Activated CD4-positive, alpha-beta memory T cell treated with anti-CD3 and anti-CD28 coated beads, Interleukin-2, amount 10 ng/mL, durations not matched to agents 7 days and 5 days (primary cell): Measurements from ENCODE around the gene RNU1-1. TPM values are rescaled to one million over a fixed set of nuclear protein-coding genes. Genes with fewer than 3 reads are reported as not detected.
"Not testable (repeated sequence)": the region's sequence is repeated elsewhere in the genome, so short reads cannot be mapped to it uniquely, and the experiment has no call there.

Experiments used
- CTCF ChIA-PET: fragments of 350-600 bp; sonication (Branson Sonifier 250); formaldehyde crosslinking; loops from one replicate; lab custom pipeline; 2021; ENCODE audit warnings: antibody characterized with exemption, inconsistent platforms; lab: Charles Lee
- POLR2A ChIA-PET: fragments of 350-600 bp; sonication (Branson Sonifier 250); formaldehyde crosslinking; loops from one replicate; lab custom pipeline; 2021; ENCODE audit warnings: antibody characterized with exemption; lab: Charles Lee
- DNase-seq: peaks from one replicate; pipeline ENCODE4 v3.0.0-alpha.2; 2020
- H3K27ac Mint-ChIP-seq: one replicate; pipeline ENCODE4 v1.8.0; 2021; ENCODE audit warnings: mild to moderate bottlenecking, mixed read lengths
- H3K27me3 Mint-ChIP-seq: one replicate; pipeline ENCODE4 v1.8.0; 2021; ENCODE audit warnings: mixed read lengths
- H3K36me3 Mint-ChIP-seq: one replicate; pipeline ENCODE4 v1.8.0; 2021; ENCODE audit warnings: low read depth, mixed read lengths
- H3K4me1 Mint-ChIP-seq: one replicate; pipeline ENCODE4 v1.8.0; 2021; ENCODE audit warnings: mixed read lengths
- H3K4me3 Mint-ChIP-seq: one replicate; pipeline ENCODE4 v1.8.0; 2021; ENCODE audit warnings: mild to moderate bottlenecking, mixed read lengths
- H3K9me3 Mint-ChIP-seq: one replicate; pipeline ENCODE4 v1.8.0; 2021; ENCODE audit warnings: mixed read lengths
- total RNA-seq, 2 experiments: library from RNA; stranded (reverse); gene quantifications; one replicate each; pipeline ENCODE4 v1.2.3, GENCODE V29; 2021

The RNU1-1 gene
- total RNA-seq, 2 experiments from 2014 or later = 1,570 to 1,691 TPM

GRCh38 chr1:16518913-16519254, 4.8 kb upstream of the RNU1-1 start:
- H3K4me3 Mint-ChIP-seq, H3K36me3 Mint-ChIP-seq, CTCF ChIA-PET, POLR2A ChIA-PET, H3K27ac Mint-ChIP-seq, H3K9me3 Mint-ChIP-seq, DNase-seq, H3K4me1 Mint-ChIP-seq: not testable (repeated sequence)
- H3K27me3 Mint-ChIP-seq = peaks cover 54% of the 10 kb centered on the region

- H3K4me3 Mint-ChIP-seq, H3K27ac Mint-ChIP-seq, H3K9me3 Mint-ChIP-seq, DNase-seq, H3K4me1 Mint-ChIP-seq, H3K36me3 Mint-ChIP-seq: not testable (repeated sequence)
- CTCF ChIA-PET = interaction anchor here (1.4 kb wide), 1 partner anchor 104 kb away, joined by 3 read pairs; no protein-coding TSS in a partner anchor
- POLR2A ChIA-PET = interaction anchor here (1.4 kb wide), 1 partner anchor 388 kb away, joined by 5 read pairs; no protein-coding TSS in a partner anchor
- peaks cover 44% of the 10 kb centered on the region for H3K27me3 Mint-ChIP-seq
Measured at GRCh38 chr1:16516694-16517410, 2.8 kb upstream of the RNU1-1 start.

- CTCF ChIA-PET, H3K4me1 Mint-ChIP-seq: not testable (repeated sequence)
- peaks cover 18% of the 10 kb centered on the region for H3K27me3 Mint-ChIP-seq
Measured at GRCh38 chr1:16513412-16514106, 526 bp downstream of the RNU1-1 start.

GRCh38 chr1:16512624-16513411, 1.3 kb downstream of the RNU1-1 start:
- H3K36me3 Mint-ChIP-seq, DNase-seq: not testable (repeated sequence)

More at GRCh38 chr1:16513412-16514106, 526 bp downstream of the RNU1-1 start:
- not testable (repeated sequence) for H3K4me3 Mint-ChIP-seq, H3K27ac Mint-ChIP-seq, H3K36me3 Mint-ChIP-seq, H3K9me3 Mint-ChIP-seq
- POLR2A ChIA-PET = interaction anchor here (0.6 to 3.3 kb wide), 22 partner anchors 14 to 666 kb away, joined by 3 to 47 read pairs (median 6); partner anchors contain the start of genes NBPF1, NECAP2, RNU1-2 and SPEN
- peak; percentile 73 for DNase-seq

GRCh38 chr1:16511926-16512325, 2.2 kb downstream of the RNU1-1 start:
- H3K27me3 Mint-ChIP-seq, H3K36me3 Mint-ChIP-seq, H3K4me3 Mint-ChIP-seq, DNase-seq, CTCF ChIA-PET, H3K4me1 Mint-ChIP-seq, H3K27ac Mint-ChIP-seq, H3K9me3 Mint-ChIP-seq: not testable (repeated sequence)
- POLR2A ChIA-PET = interaction anchor here (3.3 kb wide), 1 partner anchor 393 kb away, joined by 47 read pairs; no protein-coding TSS in a partner anchor

More at GRCh38 chr1:16512624-16513411, 1.3 kb downstream of the RNU1-1 start:
- H3K4me3 Mint-ChIP-seq, CTCF ChIA-PET, H3K27ac Mint-ChIP-seq, H3K4me1 Mint-ChIP-seq, H3K9me3 Mint-ChIP-seq: not testable (repeated sequence)
- POLR2A ChIA-PET = interaction anchor here (0.9 to 3.3 kb wide), 9 partner anchors 13 to 393 kb away, joined by 3 to 47 read pairs (median 8); partner anchors contain the start of genes NBPF1 and RNU1-2
- H3K27me3 Mint-ChIP-seq = peaks cover 13% of the 10 kb centered on the region

GRCh38 chr1:16508861-16509445, 5.1 kb downstream of the RNU1-1 start:
- H3K27ac Mint-ChIP-seq, H3K36me3 Mint-ChIP-seq, H3K4me1 Mint-ChIP-seq, H3K4me3 Mint-ChIP-seq, POLR2A ChIA-PET, H3K9me3 Mint-ChIP-seq, H3K27me3 Mint-ChIP-seq: not testable (repeated sequence)
- CTCF ChIA-PET = interaction anchor here (0.7 kb wide), 1 partner anchor 12 kb away, joined by 4 read pairs; no protein-coding TSS in a partner anchor
- peak; percentile 33 for DNase-seq

GRCh38 chr1:16506364-16507136, 7.5 kb downstream of the RNU1-1 start:
- POLR2A ChIA-PET, H3K27me3 Mint-ChIP-seq, H3K27ac Mint-ChIP-seq, H3K4me3 Mint-ChIP-seq, H3K4me1 Mint-ChIP-seq, CTCF ChIA-PET, H3K9me3 Mint-ChIP-seq, DNase-seq, H3K36me3 Mint-ChIP-seq: not testable (repeated sequence)

- DNase-seq, H3K9me3 Mint-ChIP-seq, POLR2A ChIA-PET, CTCF ChIA-PET, H3K4me1 Mint-ChIP-seq, H3K4me3 Mint-ChIP-seq, H3K36me3 Mint-ChIP-seq, H3K27ac Mint-ChIP-seq: not testable (repeated sequence)
- peaks cover 12% of the 10 kb centered on the region for H3K27me3 Mint-ChIP-seq
Measured at GRCh38 chr1:16505870-16506269, 8.2 kb downstream of the RNU1-1 start.

GRCh38 chr1:16503494-16503893, 10.6 kb downstream of the RNU1-1 start:
- peaks cover 6% of the 10 kb centered on the region for H3K36me3 Mint-ChIP-seq
- POLR2A ChIA-PET = no interaction called here
- CTCF ChIA-PET = no interaction called here
- no peak for DNase-seq
- H3K9me3 Mint-ChIP-seq = no peaks in the 10 kb centered on the region
- peaks cover 14% of the 10 kb centered on the region for H3K27me3 Mint-ChIP-seq
- H3K27ac Mint-ChIP-seq = no peak overlapping the region
- H3K4me1 Mint-ChIP-seq = peaks cover 4% of the 10 kb centered on the region
- no peak overlapping the region for H3K4me3 Mint-ChIP-seq

- H3K4me1 Mint-ChIP-seq = peaks cover 12% of the 10 kb centered on the region
- peaks cover 11% of the 10 kb centered on the region for H3K27me3 Mint-ChIP-seq
- CTCF ChIA-PET, H3K36me3 Mint-ChIP-seq, H3K9me3 Mint-ChIP-seq, DNase-seq, H3K27ac Mint-ChIP-seq, POLR2A ChIA-PET, H3K4me3 Mint-ChIP-seq: not testable (repeated sequence)
Measured at GRCh38 chr1:16501446-16501845, 12.6 kb downstream of the RNU1-1 start.

- H3K36me3 Mint-ChIP-seq, H3K9me3 Mint-ChIP-seq, H3K27ac Mint-ChIP-seq, DNase-seq, CTCF ChIA-PET: not testable (repeated sequence)
- POLR2A ChIA-PET = interaction anchor here (1.8 kb wide), 1 partner anchor 13 kb away, joined by 8 read pairs; no protein-coding TSS in a partner anchor
- Mint-ChIP-seq H3K4me3 (peak overlapping the region; percentile 27), H3K27me3 (peaks cover 11% of the 10 kb centered on the region), H3K4me1 (peaks cover 12% of the 10 kb centered on the region)
Measured at GRCh38 chr1:16500975-16501374, 13.1 kb downstream of the RNU1-1 start.

GRCh38 chr1:16500466-16500865, 13.6 kb downstream of the RNU1-1 start:
- Mint-ChIP-seq H3K4me1 (peaks cover 12% of the 10 kb centered on the region), H3K27me3 (peaks cover 11% of the 10 kb centered on the region), H3K4me3 (peak overlapping the region; percentile 82)
- POLR2A ChIA-PET = interaction anchor here (1.2 to 1.8 kb wide), 2 partner anchors 13 to 148 kb away, joined by 3 to 8 read pairs; partner anchors contain the start of gene FBXO42
- CTCF ChIA-PET, H3K36me3 Mint-ChIP-seq, DNase-seq, H3K27ac Mint-ChIP-seq, H3K9me3 Mint-ChIP-seq: not testable (repeated sequence)
